Colonic mucosa (tissue), 4 donors: Measurements from ENCODE around the gene NUMB. TPM values are rescaled to one million over a fixed set of nuclear protein-coding genes. Genes with fewer than 3 reads are reported as not detected.

ENCODE experiments used
- DNase-seq: peaks from one replicate; pipeline ENCODE4 v3.0.0-alpha.2; 2020
- H3K27ac ChIP-seq: fragments of 200-600 bp; one replicate; pipeline ENCODE4 v1.8.0; 2021
- H3K27me3 ChIP-seq: fragments of 200-600 bp; one replicate; pipeline ENCODE4 v1.8.0; 2021
- H3K36me3 ChIP-seq: fragments of 200-600 bp; one replicate; pipeline ENCODE4 v1.8.0; 2021
- H3K4me1 ChIP-seq: fragments of 200-600 bp; one replicate; pipeline ENCODE4 v1.8.0; 2021; ENCODE audit warnings: mild to moderate bottlenecking
- H3K4me3 ChIP-seq: fragments of 200-600 bp; one replicate; pipeline ENCODE4 v1.8.0; 2021
- H3K9ac ChIP-seq, 2 donors: one replicate each; pipeline ENCODE4 v1.7.0; 2013; ENCODE audit warnings: control low read depth in 2 of 2, low read depth in 2 of 2, low read length in 2 of 2
- H3K9me3 ChIP-seq: fragments of 200-600 bp; one replicate; pipeline ENCODE4 v1.8.0; 2021
- CTCF ChIP-seq: fragments of 200-600 bp; IDR thresholded peaks from one replicate; pipeline ENCODE4 v1.8.0; 2022; ENCODE audit warnings: antibody characterized with exemption, mild to moderate bottlenecking
- intact Hi-C: fragments of 100-400 bp; cut with DNase I; formaldehyde crosslinking; loops from one replicate; pipeline ENCODE4 v1.14.1; 2022
- total RNA-seq, 2 donors: library from RNA; stranded (reverse); fragmentation: NEBNext Ultra II Directional in 1 of 2; extraction: Animal tissue kit (Norgen Biotek cat#: 25700) in 1 of 2; gene quantifications; one replicate each; pipeline ENCODE4 v1.2.1, GENCODE V29; 2021
- donor health status: healthy.
- donor health status: DM: no; HTN: no; CAD: no.
- donor health status: DM: no; HTN: no; CAD: no.

NUMB gene
- total RNA-seq, 2 donors from 2014 or later = 83.1 to 116 TPM

DNA sequence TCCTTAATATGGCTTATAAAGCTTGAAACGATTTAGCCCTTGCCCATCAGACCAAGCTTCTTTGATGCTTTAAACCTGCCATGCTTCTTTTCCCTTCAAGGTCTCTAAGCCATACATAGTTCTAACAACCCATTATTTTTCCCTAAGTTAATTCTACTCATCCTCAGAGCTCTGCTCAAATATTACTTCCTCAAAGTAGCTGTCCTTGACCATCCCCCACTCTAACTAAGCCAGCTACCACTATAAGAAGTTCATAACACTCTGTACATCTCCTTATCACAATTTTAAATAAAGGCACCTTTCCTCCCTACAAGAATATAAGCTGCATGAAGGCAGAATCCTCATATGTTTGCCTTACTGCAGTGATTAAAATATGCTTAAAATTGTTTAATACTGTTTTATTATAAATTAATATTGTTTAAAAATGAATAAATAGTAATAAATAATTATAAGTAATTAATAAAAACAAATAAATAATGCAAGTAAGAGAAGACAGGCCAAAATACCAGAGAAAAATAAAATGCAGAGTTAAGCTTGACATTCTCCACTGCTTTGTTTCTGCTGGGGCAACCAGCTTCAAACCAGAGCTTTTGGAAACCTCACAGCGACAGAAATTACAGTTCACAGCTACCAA is 76.8 kb downstream of the NUMB start:
- Histone ChIP-seq H3K4me1 (no peaks in the 10 kb centered on the region), H3K36me3 (no peaks in the 10 kb centered on the region)
- DNase-seq = no peak

GRCh38 chr14:73376585-73376984 is 81.8 kb downstream of the NUMB start:
- Histone ChIP-seq H3K27ac (no peak overlapping the region), H3K36me3 (no peaks in the 10 kb centered on the region), H3K4me1 (no peaks in the 10 kb centered on the region), H3K27me3 (no peaks in the 10 kb centered on the region), H3K4me3 (no peak overlapping the region), H3K9me3 (no peaks in the 10 kb centered on the region), H3K9ac (no peak overlapping the region)
- no peak for DNase-seq
- intact Hi-C loops = no loop called here
- TF ChIP-seq CTCF = no peak

More for the DNA sequence above, 76.8 kb downstream of the NUMB start:
- Histone ChIP-seq H3K9ac (no peak overlapping the region), H3K4me3 (no peak overlapping the region), H3K9me3 (no peaks in the 10 kb centered on the region), H3K27me3 (no peaks in the 10 kb centered on the region), H3K27ac (no peak overlapping the region)
- TF ChIP-seq CTCF = no peak
- intact Hi-C loops = no loop called here

DNA sequence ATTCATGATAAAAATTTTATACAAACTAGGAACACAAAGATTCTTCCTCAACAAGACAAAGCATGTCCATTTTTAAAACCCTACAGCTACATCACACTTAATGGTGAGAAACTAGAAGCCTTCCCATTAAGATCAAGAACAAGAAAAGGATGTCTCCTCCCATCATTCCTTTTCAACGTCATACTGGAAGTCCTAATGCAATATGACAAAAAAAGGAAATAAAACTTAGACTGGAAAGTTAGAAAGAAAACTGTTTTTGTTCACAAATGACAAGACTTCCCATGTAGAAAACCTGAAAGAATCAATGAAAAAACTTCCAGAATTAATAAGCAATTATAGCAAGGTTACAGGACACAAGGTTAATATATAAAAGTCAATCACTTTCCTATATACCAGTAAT is 82.5 kb downstream of the NUMB start:
- Histone ChIP-seq H3K9ac (no peak overlapping the region), H3K27me3 (no peaks in the 10 kb centered on the region), H3K4me3 (no peak overlapping the region), H3K27ac (no peak overlapping the region), H3K36me3 (no peaks in the 10 kb centered on the region), H3K9me3 (no peaks in the 10 kb centered on the region), H3K4me1 (no peaks in the 10 kb centered on the region)
- no peak for TF ChIP-seq CTCF
- DNase-seq = no peak
- intact Hi-C loops = no loop called here

GRCh38 chr14:73374218-73374617 is 84.1 kb downstream of the NUMB start:
- H3K36me3 ChIP-seq = no peaks in the 10 kb centered on the region
- intact Hi-C loops = no loop called here
- no peaks in the 10 kb centered on the region for H3K4me1 ChIP-seq
- no peak overlapping the region for H3K4me3 ChIP-seq
- no peaks in the 10 kb centered on the region for H3K27me3 ChIP-seq
- no peak overlapping the region for H3K9ac ChIP-seq
- no peak for DNase-seq
- H3K27ac ChIP-seq = no peak overlapping the region
- no peaks in the 10 kb centered on the region for H3K9me3 ChIP-seq
- no peak for TF ChIP-seq CTCF

DNA sequence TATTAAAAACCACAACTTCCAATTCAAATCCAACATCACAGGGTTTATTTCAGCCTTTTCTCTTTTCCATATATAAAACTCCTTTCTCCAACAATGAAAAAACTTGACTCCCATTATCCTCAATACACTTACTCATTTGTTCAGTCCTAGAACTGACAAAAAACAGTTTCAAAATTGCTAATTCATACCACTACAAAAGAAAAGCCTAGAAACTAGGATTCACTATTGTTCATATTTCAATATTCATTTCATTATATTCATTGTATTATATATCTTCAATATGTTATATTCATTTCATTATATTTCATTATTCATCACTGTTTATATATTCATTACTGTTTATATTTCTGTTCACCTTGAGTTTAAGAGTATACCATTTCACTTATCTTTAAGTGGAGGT is 85.8 kb downstream of the NUMB start:
- intact Hi-C loops = no loop called here
- Histone ChIP-seq H3K9me3 (no peaks in the 10 kb centered on the region), H3K4me1 (no peaks in the 10 kb centered on the region), H3K36me3 (no peaks in the 10 kb centered on the region), H3K27me3 (no peaks in the 10 kb centered on the region), H3K27ac (no peak overlapping the region), H3K9ac (no peak overlapping the region), H3K4me3 (no peak overlapping the region)
- DNase-seq = no peak
- TF ChIP-seq CTCF = no peak
